Fibroblast of skin of abdomen (primary cell): ENCODE measurements around the gene SLC7A5.
"Not testable (repeated sequence)": the region's sequence is repeated elsewhere in the genome, so short reads cannot be mapped to it uniquely, and the experiment has no call there.

Experiments
- DNase-seq: peaks from one replicate; pipeline ENCODE4 v3.0.0-alpha.2; 2013

SLC7A5 gene

DNA sequence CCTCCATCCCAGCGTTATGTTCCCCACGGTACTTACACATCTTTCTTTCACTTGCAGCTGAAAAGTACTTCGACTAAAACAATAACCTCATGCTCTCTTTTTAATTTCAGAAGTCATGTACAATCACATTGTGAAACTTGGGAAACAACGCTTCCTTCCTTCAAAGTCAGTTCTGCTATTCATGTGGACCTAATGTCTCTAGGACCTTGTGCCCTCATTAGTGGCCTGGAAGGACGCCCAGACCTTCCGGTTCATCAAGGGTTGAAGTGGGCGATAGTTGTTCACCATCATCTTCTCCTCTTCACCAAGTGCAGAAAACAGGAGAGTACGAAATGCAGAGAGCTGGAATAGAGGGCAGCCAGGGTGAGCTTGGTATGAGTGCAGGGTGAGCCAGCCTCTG, 18.6 kb upstream of the SLC7A5 start:
- not testable (repeated sequence) for DNase-seq

DNA sequence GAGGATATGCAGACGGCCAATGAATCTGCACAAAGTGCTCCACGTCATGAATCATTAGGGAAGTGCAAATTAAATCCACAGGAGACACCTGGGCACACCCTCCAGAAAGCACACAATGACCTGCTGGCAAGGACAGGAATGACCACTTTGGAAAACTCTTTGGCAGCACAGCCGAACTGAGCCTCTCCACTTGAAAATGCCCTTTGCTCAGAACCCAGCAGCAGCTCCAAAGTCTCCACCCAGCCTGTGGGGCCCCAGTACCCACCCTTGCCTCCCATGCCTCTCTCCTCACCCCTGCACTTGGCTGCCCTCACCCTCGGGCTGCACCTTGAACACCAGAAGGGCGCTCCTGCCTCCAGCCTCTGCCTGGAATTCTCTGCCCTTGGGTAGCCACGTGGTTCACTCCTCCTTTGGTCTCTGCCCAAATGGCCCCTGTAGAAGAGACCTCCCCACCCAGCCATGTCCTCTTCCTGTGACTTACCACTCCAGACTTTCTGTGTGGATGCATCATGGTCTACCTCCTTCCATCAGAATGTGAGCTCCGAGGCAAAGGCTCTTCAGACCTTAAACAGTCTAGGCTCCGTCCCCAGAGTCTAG, 16.2 kb upstream of the SLC7A5 start:
- not testable (repeated sequence) for DNase-seq

DNA sequence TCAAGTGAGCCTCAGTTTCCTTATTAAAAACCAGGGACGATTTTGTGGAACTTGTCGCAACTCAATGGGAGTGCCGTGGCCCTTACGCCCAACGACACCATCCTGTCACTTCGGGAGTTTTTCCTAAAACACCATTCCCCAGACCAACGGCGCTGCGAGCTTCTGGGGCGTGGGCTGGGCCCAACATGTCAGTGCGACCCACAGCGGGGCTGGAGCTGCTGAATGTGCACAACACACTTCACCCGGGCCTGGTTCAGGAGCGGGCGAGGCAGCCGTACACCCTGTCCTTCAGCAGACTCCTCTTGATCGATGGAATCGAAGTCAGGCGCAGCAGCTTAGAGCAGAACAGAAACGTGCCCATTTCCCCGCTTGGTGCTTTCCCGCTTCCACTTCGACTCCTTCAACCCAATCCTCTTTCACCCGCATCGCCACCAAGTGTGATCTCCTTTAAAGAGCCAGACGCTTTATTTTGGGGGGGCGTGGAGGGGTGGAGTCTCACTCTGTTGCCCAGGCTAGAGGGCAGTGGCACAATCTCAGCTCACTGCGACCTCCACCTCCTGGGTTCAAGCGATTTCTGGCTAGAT, 13.2 kb upstream of the SLC7A5 start:
- DNase-seq = no peak

DNA sequence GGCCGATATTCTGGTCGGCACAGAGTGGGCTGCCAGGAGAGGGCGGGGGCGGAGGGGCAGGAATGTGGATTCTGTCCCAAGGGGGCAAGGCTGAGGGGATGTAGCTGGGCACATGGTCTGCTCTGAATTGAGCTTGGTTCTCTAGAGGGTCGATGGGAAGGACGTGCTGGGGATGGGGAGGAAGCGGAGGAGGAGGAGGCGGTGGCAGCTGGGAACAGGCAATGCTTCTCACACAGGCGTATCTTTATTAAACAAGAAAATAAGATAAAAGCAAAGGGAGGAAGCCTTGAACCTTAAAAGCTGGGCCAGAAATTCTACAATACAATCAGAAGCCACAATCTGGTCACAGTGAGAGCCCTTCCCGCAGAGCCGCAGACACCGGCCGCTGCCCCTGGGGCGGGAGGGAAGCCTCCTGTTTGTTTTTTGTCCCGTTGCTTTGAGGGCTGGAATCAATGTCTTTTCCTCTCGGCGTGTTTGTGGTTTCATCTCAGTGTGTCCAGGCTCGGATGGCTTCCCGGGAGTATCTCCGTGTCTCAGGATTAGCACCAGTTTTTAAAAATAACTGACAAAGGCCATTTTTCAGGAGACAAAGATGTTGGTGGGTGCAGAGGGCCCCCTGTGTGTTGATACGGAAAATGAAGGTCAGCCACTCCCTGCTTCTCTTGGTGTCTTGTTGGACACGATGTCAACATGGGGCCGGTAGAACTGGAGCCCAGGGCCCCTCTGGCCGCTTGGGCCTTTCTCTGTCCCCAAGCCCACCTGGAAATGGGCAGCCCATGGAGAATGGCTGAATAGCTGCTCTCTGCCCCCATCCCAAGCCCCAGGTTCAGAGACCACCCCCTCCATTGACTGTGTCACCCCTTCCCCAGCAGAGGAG, 12.3 kb upstream of the SLC7A5 start:
- no peak for DNase-seq

DNA sequence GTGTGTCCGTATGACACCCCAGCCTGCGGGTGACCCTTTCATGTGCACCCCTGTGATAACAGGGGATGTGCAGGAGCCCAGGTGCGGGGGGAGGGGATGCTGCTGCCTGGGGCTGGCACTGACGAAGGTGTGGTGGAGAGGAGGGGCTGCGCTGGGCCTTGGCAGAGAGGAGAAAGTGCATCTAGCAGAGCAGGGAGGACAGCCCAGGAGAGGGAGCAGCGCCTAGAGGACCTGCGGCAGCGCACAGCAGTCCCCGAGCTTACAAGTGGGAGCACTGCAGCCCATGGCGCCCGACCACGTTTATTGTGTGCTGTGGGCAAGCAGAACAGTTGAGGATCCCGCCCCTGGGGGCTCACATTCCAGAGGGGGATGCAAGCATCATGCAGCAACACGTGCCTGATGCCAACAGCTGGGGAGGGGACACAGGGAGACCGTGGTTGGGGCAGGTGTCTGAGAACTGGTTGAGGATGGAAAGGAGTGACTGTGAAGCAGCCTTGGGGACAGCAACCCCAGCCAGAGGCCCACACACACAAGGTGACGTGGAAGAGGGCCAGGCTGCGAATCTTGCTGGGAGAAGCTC, 10.9 kb upstream of the SLC7A5 start:
- DNase-seq = no peak

DNA sequence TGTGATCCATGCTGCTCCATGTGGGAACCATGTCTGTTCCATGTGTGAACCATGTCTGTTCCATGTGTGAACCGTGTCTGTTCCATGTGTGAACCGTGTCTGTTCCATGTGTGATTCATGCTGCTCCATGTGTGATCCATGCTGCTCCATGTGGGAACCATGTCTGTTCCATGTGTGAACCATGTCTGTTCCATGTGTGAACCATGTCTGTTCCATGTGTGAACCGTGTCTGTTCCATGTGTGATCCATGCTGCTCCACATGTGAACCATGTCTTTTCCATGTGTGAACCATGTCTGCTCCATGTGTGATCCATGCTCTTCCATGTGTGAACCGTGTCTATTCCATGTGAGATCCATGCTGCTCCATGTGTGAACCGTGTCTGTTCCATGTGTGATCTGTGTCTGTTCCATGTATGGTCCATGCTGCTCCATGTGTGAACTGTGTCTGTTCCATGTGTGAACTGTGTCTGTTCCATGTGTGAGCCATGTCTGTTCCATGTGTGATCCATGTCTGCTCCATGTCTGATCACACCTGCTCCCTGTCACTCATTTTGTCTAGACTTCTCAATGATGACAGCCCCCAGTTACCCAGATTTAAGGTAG, 10.2 kb upstream of the SLC7A5 start:
- not testable (repeated sequence) for DNase-seq

DNA sequence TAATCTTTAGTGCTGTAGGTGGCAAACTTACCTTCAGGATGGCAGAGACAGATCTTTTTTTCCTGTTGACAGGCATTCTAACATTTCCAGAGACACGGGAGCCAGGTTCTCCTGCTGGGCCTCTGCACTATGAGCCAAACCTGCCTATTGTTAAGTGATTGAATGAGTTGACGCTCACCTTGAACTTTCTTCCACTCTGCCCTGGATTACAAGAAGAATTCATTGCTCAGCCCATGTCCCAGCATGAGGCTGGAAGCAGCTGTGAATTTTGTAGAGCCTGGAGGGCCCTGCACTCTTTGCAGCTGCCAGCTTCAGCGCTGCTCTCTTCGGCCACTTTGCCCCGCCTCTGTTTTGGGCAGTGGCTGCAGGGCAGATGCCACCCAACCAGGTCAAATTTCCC, 9.4 kb upstream of the SLC7A5 start:
- no peak for DNase-seq

DNA sequence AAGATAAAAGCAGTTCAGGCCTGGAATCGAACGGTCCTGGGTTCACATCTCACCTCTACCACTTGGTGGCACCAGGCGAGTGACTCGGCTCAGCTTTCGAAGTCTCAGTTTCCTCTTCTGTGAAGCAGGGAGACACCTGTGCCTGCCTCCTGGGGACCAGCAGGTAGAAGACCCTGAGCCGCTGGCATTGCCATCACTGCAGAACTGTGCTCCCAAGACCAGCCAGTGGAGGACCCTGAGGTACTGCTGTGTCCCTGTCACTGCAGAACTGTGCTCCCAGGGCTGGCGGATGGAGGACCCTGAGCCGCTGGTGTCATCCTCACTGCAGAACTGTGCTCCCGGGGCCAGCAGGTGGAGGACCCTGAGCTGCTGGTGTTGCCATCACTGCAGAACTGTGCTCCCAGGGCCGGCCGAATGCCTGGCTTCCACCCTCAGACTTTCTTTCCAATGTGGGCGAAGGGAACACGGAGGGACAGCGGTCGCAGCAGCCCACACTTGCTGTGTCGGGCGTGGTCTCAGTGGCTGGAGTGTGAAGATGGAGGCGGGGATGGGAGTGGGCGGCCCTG, 8.7 kb upstream of the SLC7A5 start:
- DNase-seq = no peak

DNA sequence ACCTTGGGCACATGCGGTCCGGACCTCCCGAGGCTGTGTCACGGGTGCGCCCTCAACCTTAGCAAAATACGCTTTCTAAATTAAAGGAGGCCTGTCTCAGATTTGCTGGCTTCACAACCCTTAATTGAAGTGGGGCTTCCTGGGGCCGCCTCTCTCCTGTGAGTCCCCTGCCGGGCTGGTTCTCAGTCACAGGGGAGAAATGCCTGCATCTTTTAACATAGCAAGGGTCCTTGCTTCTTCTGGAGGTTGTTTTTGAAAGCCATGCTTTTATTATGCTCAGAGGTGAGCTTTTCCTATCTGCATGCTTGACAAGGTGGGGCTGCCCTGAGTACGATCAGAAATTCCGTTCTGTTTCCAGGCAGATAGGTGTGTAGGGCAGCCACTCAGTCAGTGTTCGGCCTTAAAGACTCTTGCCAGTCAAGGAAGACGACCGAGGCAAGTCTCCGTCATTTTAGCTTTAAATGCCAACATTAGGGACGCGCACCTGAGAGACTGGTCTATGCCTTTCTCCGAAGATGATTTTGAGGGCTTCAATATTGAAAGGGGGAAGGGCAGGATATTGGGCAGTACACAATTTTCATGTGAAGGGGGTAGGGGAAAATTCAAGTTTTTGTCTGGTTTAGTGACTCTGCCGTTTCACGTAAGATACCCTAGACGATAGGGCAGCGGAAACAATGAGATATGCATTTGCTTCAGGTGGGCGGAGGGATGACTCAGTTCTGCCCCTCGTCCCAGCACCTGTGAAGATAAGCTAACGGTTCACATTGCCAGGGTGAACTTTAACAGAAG, 5.5 kb upstream of the SLC7A5 start:
- no peak for DNase-seq

DNA sequence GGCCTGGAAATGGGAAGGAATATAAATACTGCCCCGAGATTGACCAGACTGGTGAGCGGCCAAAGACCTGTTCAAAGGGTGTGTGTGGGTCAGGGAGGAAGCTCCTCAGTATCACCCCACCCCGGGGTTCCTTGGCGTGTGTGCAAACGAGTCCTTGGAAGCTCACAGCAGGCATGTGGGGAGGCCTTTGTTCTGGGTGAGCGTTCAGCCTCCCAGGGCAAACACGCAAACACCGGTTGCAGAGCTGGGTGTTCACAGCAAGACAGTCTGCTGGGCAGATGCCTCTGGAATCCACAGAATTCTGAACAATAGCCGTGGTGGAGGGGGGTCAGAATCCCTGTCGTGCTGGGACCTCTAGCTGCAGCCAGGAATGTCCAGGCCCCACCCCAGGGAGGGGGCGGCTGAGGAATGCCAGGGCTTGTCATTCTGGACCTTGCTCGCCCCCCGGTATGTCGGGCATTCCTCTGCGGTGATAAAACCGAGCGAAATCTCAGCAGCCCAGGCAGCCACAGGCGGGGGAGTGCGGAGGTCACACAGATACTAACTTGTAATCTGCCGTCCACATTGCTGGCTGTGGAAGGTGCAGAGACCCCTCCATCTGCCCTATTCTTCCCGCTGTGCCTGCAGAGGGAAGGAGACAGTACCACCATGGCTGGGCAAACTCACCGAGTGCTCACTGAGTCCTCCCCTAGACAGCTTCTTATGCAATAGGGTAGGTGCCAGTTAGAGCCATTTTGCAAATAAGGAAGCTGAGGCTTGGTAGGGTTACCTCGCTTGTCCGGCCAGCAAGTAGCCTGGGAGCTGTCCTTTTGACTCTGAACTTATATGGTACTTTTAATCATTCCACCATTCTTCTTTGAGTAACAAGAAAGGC, 1.3 kb upstream of the SLC7A5 start:
- peak; percentile 97 for DNase-seq

DNA sequence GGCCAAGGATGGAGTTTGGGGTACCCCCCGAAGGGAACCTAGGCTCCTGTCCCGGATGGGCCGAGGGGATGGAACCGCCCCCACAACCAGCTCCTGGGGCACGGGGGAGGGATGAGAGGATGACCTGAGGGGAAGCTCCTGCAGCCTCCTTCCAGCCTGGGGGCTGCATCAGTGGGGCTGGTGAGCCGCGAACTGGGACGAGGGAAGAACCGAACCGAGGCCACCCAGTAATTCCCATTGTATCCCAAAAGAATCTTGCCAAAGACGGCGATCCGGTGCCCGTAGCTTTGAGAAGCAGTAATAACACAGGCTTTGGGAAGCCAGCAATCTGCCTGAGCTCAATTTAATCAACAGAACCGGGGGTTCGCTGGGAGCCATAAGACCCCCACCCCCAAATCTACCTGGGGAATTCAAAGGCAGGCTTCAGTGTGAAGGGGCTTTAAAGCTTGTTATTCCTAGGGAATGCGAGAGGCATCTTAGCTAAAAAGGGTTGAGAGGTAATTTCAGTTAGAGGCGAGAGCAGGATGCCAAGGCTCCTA, 641 bp upstream of the SLC7A5 start:
- DNase-seq = not testable (repeated sequence)

DNA sequence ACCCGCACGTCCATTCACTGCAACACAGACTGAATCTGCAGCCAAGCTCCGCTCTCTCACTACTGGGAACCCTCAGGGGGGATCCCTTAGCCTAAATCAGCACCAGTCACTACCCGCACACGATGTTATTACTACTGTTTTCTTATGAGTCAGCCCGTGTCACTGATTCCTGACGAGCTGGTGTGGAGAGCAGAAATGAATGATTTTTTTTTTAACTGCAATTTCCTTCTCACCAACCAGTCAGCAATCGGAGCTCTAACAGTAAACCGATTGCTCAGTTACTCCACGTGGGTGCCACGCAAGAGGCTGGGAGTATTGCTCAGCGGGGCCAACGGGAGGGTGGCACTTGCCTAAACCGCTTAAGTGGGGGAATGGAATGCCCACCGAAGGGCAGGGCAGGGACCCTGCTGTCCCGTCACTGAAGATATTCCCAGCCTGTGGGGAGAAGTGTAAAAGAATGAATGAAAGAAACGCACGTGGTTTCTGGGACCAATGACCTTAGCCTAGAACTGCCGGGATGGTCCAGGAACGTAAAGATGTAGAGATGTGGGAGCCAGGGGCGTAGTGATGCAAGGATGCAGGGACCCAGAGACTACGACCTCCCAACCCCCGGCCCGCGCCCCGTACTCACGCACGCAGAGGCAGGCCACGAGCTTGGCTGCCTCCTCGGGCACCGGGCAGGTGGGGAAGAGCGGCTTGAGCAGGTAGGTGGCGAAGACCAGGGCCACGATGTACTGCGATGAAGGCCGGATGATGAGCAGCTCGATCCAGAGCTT, 865 bp downstream of the SLC7A5 start:
- DNase-seq = peak; percentile 82

DNA sequence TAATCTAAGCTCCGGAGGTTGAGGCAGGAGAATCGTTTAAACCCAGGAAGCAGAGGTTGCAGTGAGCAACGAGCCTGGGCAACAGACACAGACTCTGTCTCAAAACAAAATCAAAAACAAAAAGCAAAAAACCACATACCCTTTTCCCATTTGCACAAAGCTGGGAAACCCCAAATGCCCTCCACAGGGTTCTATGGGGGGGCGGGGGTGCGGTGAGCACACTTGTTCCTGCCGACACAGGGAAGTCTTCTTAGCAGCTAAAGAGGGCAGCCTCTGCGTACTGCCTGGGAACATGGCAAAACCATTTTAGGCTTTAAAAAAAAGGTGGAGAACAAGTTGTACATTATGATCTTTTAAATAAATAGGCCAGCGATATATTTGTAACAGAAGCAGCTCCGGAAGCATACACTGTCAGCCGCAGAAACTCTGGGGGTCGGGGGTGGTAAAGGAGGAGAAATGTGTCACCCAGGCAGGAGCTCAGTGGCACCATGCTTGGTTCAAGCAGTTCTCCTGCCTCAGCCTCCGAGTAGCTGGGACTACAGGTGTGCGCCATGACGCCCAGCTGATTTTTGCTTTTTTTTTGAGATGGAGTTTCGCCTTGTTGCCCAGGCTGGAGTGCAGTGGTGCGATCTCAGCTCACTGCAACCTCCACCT, 3.3 kb downstream of the SLC7A5 start:
- not testable (repeated sequence) for DNase-seq

DNA sequence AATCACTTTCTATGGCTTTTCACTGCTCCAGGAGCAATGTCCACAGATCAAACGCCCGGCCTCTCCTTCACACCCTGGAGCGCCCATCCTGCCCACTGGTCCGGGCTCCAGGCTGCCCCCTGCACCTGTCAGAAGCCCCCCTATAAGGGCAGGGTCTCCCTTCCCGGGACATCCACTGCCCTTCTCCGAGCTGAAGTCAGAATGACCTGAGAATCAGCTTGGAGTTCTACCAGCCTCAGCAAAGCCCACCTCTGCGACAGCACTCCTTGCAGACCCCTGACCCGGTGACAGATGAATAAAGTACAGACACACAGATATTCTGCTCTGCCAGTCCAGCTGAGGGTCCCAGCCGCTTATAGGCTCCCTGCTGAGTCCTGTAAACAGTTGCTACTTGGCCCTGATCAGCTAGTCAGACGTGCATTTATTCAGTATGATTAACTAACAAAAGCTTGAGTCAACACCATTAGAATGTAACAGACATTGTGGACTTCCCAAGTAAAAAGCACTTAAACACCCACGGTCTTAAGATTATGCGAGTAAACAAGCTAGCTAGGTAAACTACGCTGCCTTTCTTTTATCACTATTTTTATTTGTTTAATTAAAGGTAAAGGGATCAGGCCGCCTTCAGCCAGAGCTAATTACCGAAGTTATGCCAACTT, 4.8 kb downstream of the SLC7A5 start:
- no peak for DNase-seq

DNA sequence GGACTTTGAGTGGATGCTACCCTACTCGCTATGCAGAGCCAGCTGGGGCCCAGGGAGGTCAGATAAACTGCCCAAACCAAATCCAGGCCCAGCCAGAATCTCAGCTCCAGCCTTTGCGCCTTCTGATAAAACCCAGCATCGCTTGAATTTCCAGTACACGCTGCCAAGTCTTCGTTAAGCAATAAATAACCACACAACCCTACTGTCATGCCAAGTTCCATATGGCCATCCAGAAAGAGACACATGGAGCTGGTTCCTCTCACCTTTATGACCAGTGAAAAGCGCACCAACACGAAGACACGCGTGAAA, 6.0 kb downstream of the SLC7A5 start:
- not testable (repeated sequence) for DNase-seq

DNA sequence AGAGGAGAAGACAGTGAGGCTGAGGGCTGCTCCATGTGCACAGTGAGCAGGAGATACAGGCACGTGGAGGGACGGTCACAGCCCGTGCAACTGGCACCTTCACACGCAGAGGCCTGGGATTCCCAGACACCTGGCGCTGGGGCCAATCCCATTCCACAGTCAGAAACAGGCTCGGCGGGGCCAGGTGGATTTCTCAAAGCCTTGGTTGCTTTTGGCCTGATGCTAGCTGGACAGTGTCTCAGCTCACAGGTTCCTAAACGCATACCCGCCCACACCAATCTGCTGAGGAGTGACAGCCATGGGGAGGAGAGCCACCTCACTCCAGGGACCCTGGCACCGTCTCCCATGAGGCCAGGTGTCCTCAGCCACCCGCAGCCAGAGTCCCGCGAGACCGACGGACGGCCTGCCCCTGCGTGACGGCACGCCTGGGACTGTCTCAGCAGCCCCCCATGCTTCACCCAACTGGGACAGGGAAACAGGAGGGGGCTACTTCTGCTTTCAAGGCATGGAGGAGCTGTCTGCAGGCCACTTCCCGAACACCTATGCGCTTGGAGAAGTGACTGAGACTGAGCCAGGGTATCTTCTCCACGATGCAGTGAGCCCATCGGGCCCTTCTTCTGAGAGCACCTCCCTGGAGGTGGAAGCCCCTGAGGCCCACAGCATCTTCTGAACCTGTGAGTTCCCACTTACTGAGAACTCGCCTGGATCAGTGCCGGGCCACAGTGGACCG, 6.5 kb downstream of the SLC7A5 start:
- DNase-seq = not testable (repeated sequence)

DNA sequence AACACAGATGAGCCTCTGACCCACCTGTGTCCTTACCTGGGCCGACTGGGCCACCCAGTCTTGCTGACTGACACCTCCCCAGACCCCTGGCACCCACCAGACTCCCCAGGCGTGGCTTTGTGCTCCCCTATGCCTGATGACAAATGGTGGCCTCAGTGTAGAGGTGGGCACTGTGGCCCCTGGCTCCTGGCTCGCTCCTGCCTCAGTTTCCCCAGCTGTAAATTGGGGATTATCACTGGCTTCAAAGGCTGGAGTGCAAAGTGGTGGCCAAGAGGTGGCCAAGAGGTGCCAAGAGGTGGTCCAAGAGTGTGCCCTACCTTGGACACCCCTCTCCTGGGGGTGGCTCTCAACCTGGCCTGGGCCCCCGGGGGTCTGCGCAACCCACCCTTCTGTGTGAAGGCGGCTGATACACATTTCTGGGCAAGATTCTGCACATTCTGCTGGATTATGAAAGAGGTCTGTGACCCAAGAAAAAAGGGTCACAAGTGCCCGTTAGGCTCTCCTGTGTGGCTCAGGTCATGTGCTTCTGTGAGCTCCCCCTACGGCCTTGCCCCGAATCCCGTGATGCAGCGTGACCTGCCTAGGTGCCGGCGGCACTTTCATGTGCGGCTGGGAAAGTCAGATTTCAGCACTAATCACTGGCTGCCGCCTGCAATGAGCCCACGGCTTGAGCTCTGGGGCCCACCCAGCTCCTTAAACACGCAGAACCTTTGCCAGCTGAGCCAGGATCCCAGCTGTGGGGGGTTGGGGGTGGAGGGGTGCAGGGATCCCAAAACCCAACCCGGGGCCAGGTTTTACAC, 7.8 kb downstream of the SLC7A5 start:
- not testable (repeated sequence) for DNase-seq
